OCI-LY3 (cell line): ENCODE measurements around the gene TRAF5.

Source experiments
- H2AFZ ChIP-seq: fragments of 200-600, 300-600 bp; shearing (Covaris generic); 2 replicates; pipeline ENCODE4 v1.6.0; 2014; ENCODE audit warnings: antibody characterized with exemption, low read depth, low read length
- H3K27ac ChIP-seq: fragments of 200-600, 300-600 bp; sonication (generic); 2 replicates; pipeline ENCODE4 v1.5.1; 2014; ENCODE audit warnings: mild to moderate bottlenecking, low read length, moderate library complexity, mixed read lengths
- H3K27me3 ChIP-seq: fragments of 200-600, 300-600 bp; sonication (generic); 2 replicates; pipeline ENCODE4 v1.6.1; 2014; ENCODE audit warnings: low read depth, low read length, mixed read lengths
- H3K36me3 ChIP-seq: fragments of 200-600, 300-600 bp; sonication (generic); replicated peaks from 2 replicates; pipeline ENCODE3; 2014; ENCODE audit warnings: low read depth, low read length, mixed read lengths
- H3K4me1 ChIP-seq: fragments of 300-600, 200-600 bp; sonication (generic); 2 replicates; pipeline ENCODE4 v1.6.1; 2014; ENCODE audit warnings: low read length, mixed read lengths
- H3K4me2 ChIP-seq: fragments of 200-600, 300-600 bp; sonication (generic); 2 replicates; pipeline ENCODE4 v1.6.1; 2014; ENCODE audit warnings: low read length, mixed read lengths
- H3K4me3 ChIP-seq: fragments of 300-600, 200-600 bp; sonication (generic); 2 replicates; pipeline ENCODE4 v1.5.1; 2014; ENCODE audit warnings: antibody characterized with exemption, mild to moderate bottlenecking, low read length, moderate library complexity
- H3K79me2 ChIP-seq: fragments of 300-600, 200-600 bp; shearing (Covaris generic); 2 replicates; pipeline ENCODE4 v1.6.1; 2014; ENCODE audit warnings: mild to moderate bottlenecking, low read length, mixed read lengths
- H3K9ac ChIP-seq: fragments of 300-600, 200-600 bp; shearing (Covaris generic); 2 replicates; pipeline ENCODE4 v1.6.0; 2014; ENCODE audit warnings: mild to moderate bottlenecking, low read length, moderate library complexity
- H3K9me3 ChIP-seq: fragments of 200-600, 300-600 bp; shearing (Covaris generic); 2 replicates; pipeline ENCODE4 v1.6.1; 2014; ENCODE audit warnings: low read length, mixed read lengths; ENCODE audit not compliant: insufficient read depth
- H4K20me1 ChIP-seq: fragments of 200-600, 300-600 bp; sonication (generic); 2 replicates; pipeline ENCODE4 v1.6.1; 2016; ENCODE audit warnings: low read length, mixed read lengths; ENCODE audit not compliant: insufficient read depth
- EZH2phosphoT487 ChIP-seq: fragments of 200-600 bp; shearing (Covaris generic); IDR thresholded peaks from 2 replicates; pipeline ENCODE4 v1.6.1; 2018; ENCODE audit warnings: antibody characterized with exemption, mixed run types, low read depth
- TF ChIP-seq, protein P1 (sequence below): fragments of 200-600, 300-600 bp; sonication (generic); IDR thresholded peaks from 2 replicates; pipeline ENCODE4 v1.5.1; 2014; ENCODE audit warnings: antibody characterized with exemption, low read length, low read depth

Gene TRAF5, protein sequence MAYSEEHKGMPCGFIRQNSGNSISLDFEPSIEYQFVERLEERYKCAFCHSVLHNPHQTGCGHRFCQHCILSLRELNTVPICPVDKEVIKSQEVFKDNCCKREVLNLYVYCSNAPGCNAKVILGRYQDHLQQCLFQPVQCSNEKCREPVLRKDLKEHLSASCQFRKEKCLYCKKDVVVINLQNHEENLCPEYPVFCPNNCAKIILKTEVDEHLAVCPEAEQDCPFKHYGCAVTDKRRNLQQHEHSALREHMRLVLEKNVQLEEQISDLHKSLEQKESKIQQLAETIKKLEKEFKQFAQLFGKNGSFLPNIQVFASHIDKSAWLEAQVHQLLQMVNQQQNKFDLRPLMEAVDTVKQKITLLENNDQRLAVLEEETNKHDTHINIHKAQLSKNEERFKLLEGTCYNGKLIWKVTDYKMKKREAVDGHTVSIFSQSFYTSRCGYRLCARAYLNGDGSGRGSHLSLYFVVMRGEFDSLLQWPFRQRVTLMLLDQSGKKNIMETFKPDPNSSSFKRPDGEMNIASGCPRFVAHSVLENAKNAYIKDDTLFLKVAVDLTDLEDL

DNA sequence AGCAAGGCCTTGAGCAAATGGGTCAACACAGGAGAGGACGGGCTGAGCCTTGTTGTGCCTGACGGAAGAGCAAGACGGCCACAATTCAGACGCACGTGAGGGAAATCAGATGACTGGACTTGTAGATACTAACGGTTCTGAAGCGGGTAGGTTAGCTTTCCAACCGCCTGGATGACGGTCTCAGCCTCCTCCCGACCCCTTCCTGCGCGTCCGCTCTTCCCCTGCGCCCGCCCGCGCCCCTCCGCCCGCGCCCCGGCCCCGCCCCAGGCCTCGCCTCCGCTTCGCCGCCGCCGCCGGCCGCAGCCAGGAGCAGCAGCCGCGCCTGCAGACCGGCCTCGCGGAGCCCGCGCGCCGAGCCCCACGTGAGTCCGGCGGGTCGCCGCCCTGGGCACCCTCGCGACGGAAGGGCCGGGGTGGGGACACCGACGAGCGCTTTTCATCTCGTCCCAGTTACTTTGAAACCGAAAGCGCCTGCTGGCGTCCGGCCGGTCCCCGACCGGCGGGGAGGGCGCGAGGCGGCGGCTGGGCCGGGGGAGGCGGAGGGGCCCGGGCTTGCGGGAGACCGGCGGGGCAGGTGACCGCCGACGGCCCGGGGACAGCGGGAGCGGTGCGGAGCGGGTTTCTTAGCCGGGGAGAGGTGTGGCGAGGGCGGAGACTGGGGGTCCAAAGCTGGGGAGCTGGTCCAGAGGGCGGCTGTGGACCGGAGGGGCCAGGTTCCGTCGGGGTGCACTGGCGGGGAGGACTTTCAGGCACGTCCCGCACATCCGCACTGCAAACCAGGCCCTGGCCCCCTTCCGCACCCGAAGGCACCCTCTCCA lies at the start of gene TRAF5:
Gene TRAF5, plus strand, starts transcription at position 306 of the 818 bp plus-strand sequence. CDS start 26,407 bp downstream, outside the sequence.
- TF ChIP-seq EZH2phosphoT487: no peak
- TF ChIP-seq, protein P1, sequence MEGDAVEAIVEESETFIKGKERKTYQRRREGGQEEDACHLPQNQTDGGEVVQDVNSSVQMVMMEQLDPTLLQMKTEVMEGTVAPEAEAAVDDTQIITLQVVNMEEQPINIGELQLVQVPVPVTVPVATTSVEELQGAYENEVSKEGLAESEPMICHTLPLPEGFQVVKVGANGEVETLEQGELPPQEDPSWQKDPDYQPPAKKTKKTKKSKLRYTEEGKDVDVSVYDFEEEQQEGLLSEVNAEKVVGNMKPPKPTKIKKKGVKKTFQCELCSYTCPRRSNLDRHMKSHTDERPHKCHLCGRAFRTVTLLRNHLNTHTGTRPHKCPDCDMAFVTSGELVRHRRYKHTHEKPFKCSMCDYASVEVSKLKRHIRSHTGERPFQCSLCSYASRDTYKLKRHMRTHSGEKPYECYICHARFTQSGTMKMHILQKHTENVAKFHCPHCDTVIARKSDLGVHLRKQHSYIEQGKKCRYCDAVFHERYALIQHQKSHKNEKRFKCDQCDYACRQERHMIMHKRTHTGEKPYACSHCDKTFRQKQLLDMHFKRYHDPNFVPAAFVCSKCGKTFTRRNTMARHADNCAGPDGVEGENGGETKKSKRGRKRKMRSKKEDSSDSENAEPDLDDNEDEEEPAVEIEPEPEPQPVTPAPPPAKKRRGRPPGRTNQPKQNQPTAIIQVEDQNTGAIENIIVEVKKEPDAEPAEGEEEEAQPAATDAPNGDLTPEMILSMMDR: no peak
- H3K4me1 ChIP-seq: peaks cover 36% of the 10 kb centered on the region
- peak within 1 kb of the TSS; percentile 56 for H3K27ac ChIP-seq

DNA sequence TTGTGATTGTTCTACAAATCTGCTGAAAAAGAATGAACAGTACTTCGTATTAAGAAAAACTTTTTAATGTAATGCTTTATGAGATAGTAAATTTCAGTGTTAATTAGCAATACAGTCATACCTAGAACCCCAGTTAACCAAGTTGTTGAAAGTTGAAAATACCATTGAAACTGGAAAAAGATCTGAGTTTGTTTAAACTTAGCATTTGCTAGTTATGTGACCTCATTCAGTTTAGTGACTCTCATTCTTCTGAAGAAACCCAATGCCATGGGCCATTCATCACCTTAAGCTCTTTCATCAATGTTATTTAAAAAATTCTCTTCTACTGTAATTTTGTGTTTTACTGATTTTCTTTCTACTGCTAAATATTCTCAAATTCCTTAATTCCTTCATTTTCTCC lies 47.3 kb upstream of the TRAF5 start:
- H3K4me2 ChIP-seq: no peak overlapping the region
- H3K27me3 ChIP-seq: no peaks in the 10 kb centered on the region
- H3K9me3 ChIP-seq: no peaks in the 10 kb centered on the region
- no peak overlapping the region for H3K9ac ChIP-seq
- no peak overlapping the region for H3K4me3 ChIP-seq
- TF ChIP-seq EZH2phosphoT487: no peak
- TF ChIP-seq, protein P1: no peak
- no peak overlapping the region for H2AFZ ChIP-seq
- H3K36me3 ChIP-seq: peaks cover 44% of the 10 kb centered on the region
- no peaks in the 10 kb centered on the region for H4K20me1 ChIP-seq
- no peak overlapping the region for H3K27ac ChIP-seq
- H3K79me2 ChIP-seq: peaks cover 4% of the 10 kb centered on the region; the same call in 1 of the 2 replicates
- H3K4me1 ChIP-seq: no peaks in the 10 kb centered on the region

More for the DNA sequence above, at the start of gene TRAF5:
- Histone ChIP-seq H3K4me3 (peak within 1 kb of the TSS; percentile 79), H3K9ac (peak within 1 kb of the TSS; percentile 84), H2AFZ (peak within 1 kb of the TSS; percentile 97), H3K4me2 (peak within 1 kb of the TSS; percentile 94), H3K9me3 (no peaks in the 10 kb centered on the region), H3K36me3 (peaks cover 8% of the 10 kb centered on the region), H4K20me1 (peaks cover 28% of the 10 kb centered on the region), H3K79me2 (peaks cover 50% of the 10 kb centered on the region), H3K27me3 (no peaks in the 10 kb centered on the region)

DNA sequence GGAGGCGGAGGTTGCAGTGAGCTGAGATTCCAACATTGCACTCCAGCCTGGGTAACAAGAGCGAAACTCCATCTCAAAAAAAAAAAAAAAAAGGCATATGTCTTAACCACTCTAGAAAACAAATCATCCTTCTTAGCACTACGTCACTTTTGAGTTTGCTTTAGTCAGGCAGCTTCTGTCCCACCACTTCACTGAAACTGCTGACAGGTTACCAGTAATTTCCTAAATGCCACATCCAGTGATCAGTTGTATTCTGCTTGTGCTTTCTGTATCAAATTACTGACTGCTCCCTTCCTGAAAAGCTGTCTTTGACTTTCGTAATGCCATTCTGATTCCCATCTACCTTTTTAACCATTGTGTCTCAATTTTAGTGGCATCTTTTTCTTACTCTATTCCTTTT lies 45.7 kb upstream of the TRAF5 start:
- no peak overlapping the region for H2AFZ ChIP-seq
- H3K4me2 ChIP-seq: no peak overlapping the region
- H3K27ac ChIP-seq: no peak overlapping the region
- peaks cover 4% of the 10 kb centered on the region; the same call in 1 of the 2 replicates for H3K79me2 ChIP-seq
- H3K36me3 ChIP-seq: peaks cover 54% of the 10 kb centered on the region
- TF ChIP-seq, protein P1: no peak
- no peak for TF ChIP-seq EZH2phosphoT487
- no peak overlapping the region for H3K4me3 ChIP-seq
- no peaks in the 10 kb centered on the region for H4K20me1 ChIP-seq
- H3K27me3 ChIP-seq: no peaks in the 10 kb centered on the region
- H3K9me3 ChIP-seq: no peaks in the 10 kb centered on the region
- no peak overlapping the region for H3K9ac ChIP-seq
- H3K4me1 ChIP-seq: no peaks in the 10 kb centered on the region
